Panc1 (cell line): Measurements from ENCODE around the gene UBL7. TPM values are rescaled to one million over a fixed set of nuclear protein-coding genes. Genes with fewer than 3 reads are reported as not detected.

ENCODE experiments used
- ATAC-seq: fragments of 200-7000 bp; cut with Tn5 transposase; 2 replicates; pipeline ENCODE4 v1.9.1; 2020; ENCODE audit warnings: mild to moderate bottlenecking, moderate library complexity
- BruUV-seq: library from RNA; stranded (reverse); fragments of 400-500 nt; replicated peaks from 2 replicates; lab custom pipeline; 2021; lab: Mats Ljungman, UMichigan
- CTCF ChIA-PET: fragments of 300-600 bp; sonication (Branson Sonifier 250); formaldehyde crosslinking; loops from one replicate; lab custom pipeline; 2022; ENCODE audit warnings: antibody characterized with exemption; lab: Charles Lee
- POLR2A ChIA-PET: fragments of 300-600 bp; sonication (Branson Sonifier 250); formaldehyde crosslinking; loops from one replicate; lab custom pipeline; 2022; ENCODE audit warnings: antibody characterized with exemption; lab: Charles Lee
- DNase-seq: peaks from one replicate; pipeline ENCODE4 v3.0.0-alpha.2; 2010; ENCODE audit warnings: low read depth, low spot score
- H3K27ac ChIP-seq: 2 replicates; pipeline ENCODE4 v1.5.1; 2011; ENCODE audit warnings: mild to moderate bottlenecking, low read length, inconsistent platforms
- H3K27me3 ChIP-seq: fragments of 200-500 bp; sonication (Bioruptor generic); 2 replicates; pipeline ENCODE4 v1.6.0; 2014; ENCODE audit warnings: low read length, inconsistent platforms; ENCODE audit not compliant: control insufficient read depth, insufficient read depth
- H3K36me3 ChIP-seq: fragments of 200-500 bp; sonication (Bioruptor generic); 2 replicates; pipeline ENCODE4 v1.5.1; 2014; ENCODE audit warnings: inconsistent platforms, mild to moderate bottlenecking, low read length, moderate library complexity; ENCODE audit not compliant: control insufficient read depth, insufficient read depth
- H3K4me1 ChIP-seq: 2 replicates; pipeline ENCODE4 v1.5.1; 2011; ENCODE audit warnings: inconsistent platforms, mild to moderate bottlenecking, low read length, moderate library complexity; ENCODE audit not compliant: control insufficient read depth, insufficient read depth
- H3K4me3 ChIP-seq, 2 experiments: 2 replicates each; pipeline ENCODE4 v1.5.1; 2011 to 2012; ENCODE audit warnings: low read depth in 2 of 2, low read length in 2 of 2, mild to moderate bottlenecking in 2 of 2, inconsistent platforms in 1 of 2, moderate library complexity in 1 of 2
- H3K9me3 ChIP-seq: fragments of 200-500 bp; sonication (Bioruptor generic); 2 replicates; pipeline ENCODE4 v1.5.1; 2014; ENCODE audit warnings: low read depth, mild to moderate bottlenecking, inconsistent platforms, low read length, moderate library complexity; ENCODE audit not compliant: control insufficient read depth, insufficient read depth
- CTCF ChIP-seq: fragments of 450-650 bp; IDR thresholded peaks from 2 replicates; pipeline ENCODE4 v1.5.1; 2017; ENCODE audit warnings: mild to moderate bottlenecking
- POLR2AphosphoS5 ChIP-seq: IDR thresholded peaks from 2 replicates; pipeline ENCODE4 v1.6.1; 2012; ENCODE audit warnings: mild to moderate bottlenecking, low read depth, low read length, moderate library complexity
- REST ChIP-seq, 2 experiments: IDR thresholded peaks; 2 replicates each; pipeline ENCODE4 v1.6.1; 2011 to 2012; ENCODE audit warnings: low read depth in 2 of 2, control low read depth in 1 of 2, low read length in 1 of 2, mild to moderate bottlenecking in 1 of 2, moderate library complexity in 1 of 2; ENCODE audit not compliant: insufficient read depth in 1 of 2
- SIN3A ChIP-seq: IDR thresholded peaks from 2 replicates; pipeline ENCODE4 v1.6.1; 2012; ENCODE audit warnings: low read depth, mild to moderate bottlenecking, low read length, moderate library complexity, borderline replicate concordance; ENCODE audit not compliant: insufficient read depth
- TCF7L2 ChIP-seq: IDR thresholded peaks from 2 replicates; pipeline ENCODE4 v1.6.1; 2011; ENCODE audit warnings: mild to moderate bottlenecking, low read depth, low read length, inconsistent platforms
- in situ Hi-C: cut with HindIII; loops from 2 replicates; pipeline ENCODE4 v1.10.0; 2016; ENCODE audit warnings: low sequenced_read_pairs, low pct_unique_long_range_greater_than_20kb
- intact Hi-C: fragments of 100-400 bp; cut with micrococcal nuclease; formaldehyde crosslinking; loops from one replicate; pipeline ENCODE4 v1.10.0; 2022; ENCODE audit not compliant: unreplicated experiment
- total RNA-seq: library from RNA; stranded (reverse); gene quantifications from one replicate; pipeline ENCODE4 v1.2.1, GENCODE V29; 2021; ENCODE audit not compliant: unreplicated experiment

Gene UBL7
- total RNA-seq, 1 experiment from 2014 or later, result 68.5 TPM

DNA sequence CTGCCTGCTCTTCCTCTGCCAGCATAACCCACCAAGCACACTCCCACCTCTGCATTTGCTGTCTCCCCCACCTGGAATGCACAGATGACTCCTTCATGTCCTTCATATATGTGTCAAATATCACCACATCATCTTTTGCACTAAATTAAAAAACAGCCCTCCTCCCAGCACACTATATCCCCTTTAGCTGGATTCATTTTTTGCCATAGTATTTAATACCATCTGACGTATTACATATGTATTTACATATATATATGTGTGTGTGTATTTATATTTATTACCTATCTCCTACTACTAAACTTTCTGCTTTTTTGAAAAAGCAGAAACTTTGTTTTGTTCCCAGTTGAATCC, 29.4 kb upstream of the UBL7 start:
- BruUV-seq, result no TSS peak
- CTCF ChIA-PET, result interaction anchor here (1.3 kb wide), 1 partner anchor 117 kb away, joined by 3 read pairs; no protein-coding TSS in a partner anchor
- DNase-seq, result no peak
- Histone ChIP-seq H3K4me3 (no peak overlapping the region), H3K27ac (no peak overlapping the region), H3K27me3 (no peaks in the 10 kb centered on the region), H3K4me1 (no peaks in the 10 kb centered on the region), H3K36me3 (no peaks in the 10 kb centered on the region), H3K9me3 (no peaks in the 10 kb centered on the region)
- in situ Hi-C loops (loop anchor here (10.0 kb wide), 1 partner anchor 116 kb away; no protein-coding TSS in a partner anchor), intact Hi-C loops (no loop called here)
- POLR2A ChIA-PET, result interaction anchor here (0.6 kb wide), 1 partner anchor 11 kb away, joined by 3 read pairs; no protein-coding TSS in a partner anchor
- TF ChIP-seq CTCF, result no peak
- TF ChIP-seq REST (IDR thresholded peaks at IDR 0.05; ENCODE audit: insufficient read depth in 1 of 2, low read depth in 2 of 2, low read length in 1 of 2), result no peak
- no peak for TF ChIP-seq TCF7L2
- TF ChIP-seq SIN3A, result no peak
- TF ChIP-seq POLR2AphosphoS5, result no peak
- no peak for ATAC-seq

- H3K27ac ChIP-seq, result no peak overlapping the region
- ChIA-PET CTCF (interaction anchor here (0.5 to 1.3 kb wide), 3 partner anchors 43 to 116 kb away, joined by 3 to 6 read pairs (median 4); no protein-coding TSS in a partner anchor), POLR2A (interaction anchor here (0.6 kb wide), 1 partner anchor 11 kb away, joined by 3 read pairs; no protein-coding TSS in a partner anchor)
- no peaks in the 10 kb centered on the region for H3K4me1 ChIP-seq
- H3K4me3 ChIP-seq, result no peak overlapping the region
- no peaks in the 10 kb centered on the region for H3K9me3 ChIP-seq
- TF ChIP-seq CTCF, result peak; percentile 89
- TF ChIP-seq TCF7L2, result no peak
- in situ Hi-C loops, result loop anchor here (10.0 kb wide), 1 partner anchor 115 kb away; no protein-coding TSS in a partner anchor
- intact Hi-C loops, result loop anchor here (5.0 kb wide), 1 partner anchor 117 kb away; no protein-coding TSS in a partner anchor
- DNase-seq (peak; percentile 54), ATAC-seq (peak; percentile 88)
- no peaks in the 10 kb centered on the region for H3K36me3 ChIP-seq
- H3K27me3 ChIP-seq, result no peaks in the 10 kb centered on the region
- no TSS peak for BruUV-seq
These were observed 28.8 kb upstream of the UBL7 start for GRCh38 chr15:74489518-74490338.
